Measurements from ENCODE around the gene NHP2.

The NHP2 gene

GRCh38 chr5:178189433-178189832 lies 35.7 kb upstream of the NHP2 start:
- no peak overlapping the region for H3K27ac ChIP-seq
- TF ChIP-seq ZFX (IDR thresholded peaks at IDR 0.05; ENCODE audit: borderline replicate concordance) (no peak), CTCF (IDR thresholded peaks at IDR 0.05) (no peak)

DNA sequence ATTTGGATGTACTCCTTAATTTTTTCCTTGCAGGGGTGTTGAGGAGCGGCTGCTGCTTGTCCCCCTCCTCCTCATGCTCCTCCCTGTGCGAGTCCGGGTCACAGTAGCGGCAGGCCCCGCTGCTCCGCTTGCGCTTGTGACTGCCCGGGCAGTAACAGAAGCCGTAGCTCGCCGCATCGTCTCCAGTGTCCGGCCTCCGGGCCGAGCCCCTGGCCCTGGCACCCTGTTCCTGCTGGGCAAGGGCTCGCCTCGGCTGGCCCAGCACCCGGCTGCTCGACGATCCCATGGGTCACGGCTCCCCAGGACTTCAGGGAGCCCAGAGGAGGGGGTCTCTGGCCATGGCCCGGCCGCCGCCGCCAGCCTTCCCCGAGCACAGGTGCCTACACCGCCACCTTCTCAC lies 33.3 kb upstream of the NHP2 start, which contains the start of gene GMCL2:
GMCL2 (minus strand) TSS at position 358 of the 400 bp plus-strand sequence; CDS start at position 286, 72 bp downstream.
- no peak within 1 kb of the TSS for H3K27ac ChIP-seq
- TF ChIP-seq ZFX (IDR thresholded peaks at IDR 0.05; ENCODE audit: borderline replicate concordance) (no peak), CTCF (IDR thresholded peaks at IDR 0.05) (no peak)

DNA sequence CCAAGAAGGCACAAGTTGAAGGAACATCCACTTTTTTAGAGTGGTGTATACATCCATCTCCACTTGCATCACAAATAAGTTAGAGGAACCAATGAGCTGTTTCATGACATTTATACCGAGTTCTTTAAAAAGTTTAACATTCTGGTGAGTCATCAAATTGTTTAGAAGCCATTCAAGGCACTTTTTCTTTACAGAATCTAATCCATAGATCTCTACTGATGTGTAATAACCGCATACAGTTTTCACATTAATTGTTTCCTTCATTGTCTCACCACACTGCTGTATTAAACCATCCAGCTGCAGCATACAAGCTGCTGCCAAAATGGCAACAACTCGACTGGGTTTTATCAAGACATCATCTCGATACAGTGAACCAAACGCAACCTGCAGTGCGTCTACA lies 32.7 kb upstream of the NHP2 start:
- TF ChIP-seq ZFX (IDR thresholded peaks at IDR 0.05; ENCODE audit: borderline replicate concordance) (no peak), CTCF (IDR thresholded peaks at IDR 0.05) (no peak)
- H3K27ac ChIP-seq: no peak overlapping the region

- no peak for TF ChIP-seq ZFX (IDR thresholded peaks at IDR 0.05; ENCODE audit: borderline replicate concordance)
- TF ChIP-seq CTCF (IDR thresholded peaks at IDR 0.05): no peak
- H3K27ac ChIP-seq: no peak overlapping the region
These were observed 28.6 kb upstream of the NHP2 start for GRCh38 chr5:178182158-178182876.

GRCh38 chr5:178180141-178180863 lies 26.6 kb upstream of the NHP2 start:
- TF ChIP-seq ZFX (IDR thresholded peaks at IDR 0.05; ENCODE audit: borderline replicate concordance) (no peak), CTCF (IDR thresholded peaks at IDR 0.05) (no peak)
- H3K27ac ChIP-seq: no peak overlapping the region

GRCh38 chr5:178177569-178177968 lies 23.9 kb upstream of the NHP2 start:
- TF ChIP-seq CTCF (IDR thresholded peaks at IDR 0.05) (no peak), ZFX (IDR thresholded peaks at IDR 0.05; ENCODE audit: borderline replicate concordance) (no peak)
- no peak overlapping the region for H3K27ac ChIP-seq

DNA sequence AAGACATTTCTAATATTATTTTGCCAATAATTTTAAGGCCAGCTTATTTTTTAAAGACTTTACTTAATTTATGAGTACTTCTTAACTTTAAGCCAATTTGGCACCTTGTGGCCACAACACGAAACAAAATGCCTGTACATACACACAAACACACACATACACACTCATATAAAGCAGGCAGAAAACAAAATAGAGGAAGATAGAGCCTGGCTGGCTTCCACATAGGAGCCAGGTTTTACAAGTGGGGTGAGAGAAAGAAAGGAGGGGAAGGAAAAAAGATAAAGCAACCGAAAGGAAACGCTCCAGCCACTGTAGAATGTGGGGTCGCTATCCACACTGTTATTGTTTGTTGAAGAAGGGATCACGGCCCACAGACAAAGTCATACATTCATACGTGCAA lies 23.1 kb upstream of the NHP2 start:
- no peak overlapping the region for H3K27ac ChIP-seq
- no peak for TF ChIP-seq ZFX (IDR thresholded peaks at IDR 0.05; ENCODE audit: borderline replicate concordance)
- TF ChIP-seq CTCF (IDR thresholded peaks at IDR 0.05): no peak

Measured in 22Rv1 (cell line).